Activated CD4-positive, CD25-positive, alpha-beta regulatory T cell treated with anti-CD3 and anti-CD28 coated beads, Interleukin-2, amount 50 U/mL, for 24 hours (primary cell): ENCODE results near the gene PODNL1.
A peak's percentile ranks its signal among the peaks of the same experiment; 100 is the strongest.

Source experiments
- ATAC-seq, 2 donors: fragments of 150-1000 bp; cut with Tn5 transposase; one replicate each; pipeline ENCODE4 v1.10.0; 2021; ENCODE audit warnings: mild to moderate bottlenecking in 1 of 2, moderate library complexity in 1 of 2

The PODNL1 gene, protein sequence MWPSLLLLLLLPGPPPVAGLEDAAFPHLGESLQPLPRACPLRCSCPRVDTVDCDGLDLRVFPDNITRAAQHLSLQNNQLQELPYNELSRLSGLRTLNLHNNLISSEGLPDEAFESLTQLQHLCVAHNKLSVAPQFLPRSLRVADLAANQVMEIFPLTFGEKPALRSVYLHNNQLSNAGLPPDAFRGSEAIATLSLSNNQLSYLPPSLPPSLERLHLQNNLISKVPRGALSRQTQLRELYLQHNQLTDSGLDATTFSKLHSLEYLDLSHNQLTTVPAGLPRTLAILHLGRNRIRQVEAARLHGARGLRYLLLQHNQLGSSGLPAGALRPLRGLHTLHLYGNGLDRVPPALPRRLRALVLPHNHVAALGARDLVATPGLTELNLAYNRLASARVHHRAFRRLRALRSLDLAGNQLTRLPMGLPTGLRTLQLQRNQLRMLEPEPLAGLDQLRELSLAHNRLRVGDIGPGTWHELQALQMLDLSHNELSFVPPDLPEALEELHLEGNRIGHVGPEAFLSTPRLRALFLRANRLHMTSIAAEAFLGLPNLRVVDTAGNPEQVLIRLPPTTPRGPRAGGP

GRCh38 chr19:13938301-13939064 lies at the start of gene PODNL1:
PODNL1 (minus strand) TSS chr19:13938417; CDS start chr19:13938181, 236 bp downstream.
- ATAC-seq = no peak

DNA sequence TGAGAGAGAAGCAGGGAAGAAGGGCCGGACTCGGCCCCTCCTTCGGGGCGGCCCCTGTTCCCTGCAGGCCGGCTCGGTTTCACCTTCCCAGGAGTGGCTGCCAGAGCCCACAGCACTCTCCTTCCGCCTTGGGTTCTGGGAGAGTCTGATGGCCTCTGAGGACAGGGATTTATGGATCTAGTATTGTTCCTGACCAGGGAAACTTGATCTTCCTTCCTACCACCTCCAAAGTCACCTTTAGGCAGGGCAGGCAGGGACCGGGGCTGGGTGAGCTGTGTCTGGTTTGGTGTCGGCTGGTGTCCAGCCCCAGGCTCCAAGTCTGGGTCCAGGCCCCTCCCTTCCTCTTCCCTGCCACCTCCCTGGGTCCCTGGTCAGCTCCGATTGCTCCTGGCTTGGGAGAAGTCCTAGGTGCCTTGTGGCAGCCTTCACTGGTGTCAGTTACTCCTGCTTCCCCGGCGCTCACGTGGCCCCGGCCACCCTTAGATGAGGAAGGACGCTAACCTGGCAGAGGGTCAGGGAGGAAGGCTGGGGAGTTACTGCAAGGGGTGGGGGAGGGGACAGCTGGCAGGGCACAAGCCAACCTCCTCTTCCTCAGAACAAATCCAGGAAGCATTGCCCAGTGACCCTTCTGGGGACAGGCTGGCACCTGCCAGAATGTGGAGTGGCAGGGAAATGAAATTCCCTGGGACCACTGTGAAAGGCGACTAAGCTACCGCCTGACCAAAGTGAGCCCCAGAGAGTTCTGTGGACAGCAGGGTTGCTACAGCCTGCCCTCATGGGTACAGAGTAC lies 49.1 kb upstream of the PODNL1 start:
- ATAC-seq = no peak

DNA sequence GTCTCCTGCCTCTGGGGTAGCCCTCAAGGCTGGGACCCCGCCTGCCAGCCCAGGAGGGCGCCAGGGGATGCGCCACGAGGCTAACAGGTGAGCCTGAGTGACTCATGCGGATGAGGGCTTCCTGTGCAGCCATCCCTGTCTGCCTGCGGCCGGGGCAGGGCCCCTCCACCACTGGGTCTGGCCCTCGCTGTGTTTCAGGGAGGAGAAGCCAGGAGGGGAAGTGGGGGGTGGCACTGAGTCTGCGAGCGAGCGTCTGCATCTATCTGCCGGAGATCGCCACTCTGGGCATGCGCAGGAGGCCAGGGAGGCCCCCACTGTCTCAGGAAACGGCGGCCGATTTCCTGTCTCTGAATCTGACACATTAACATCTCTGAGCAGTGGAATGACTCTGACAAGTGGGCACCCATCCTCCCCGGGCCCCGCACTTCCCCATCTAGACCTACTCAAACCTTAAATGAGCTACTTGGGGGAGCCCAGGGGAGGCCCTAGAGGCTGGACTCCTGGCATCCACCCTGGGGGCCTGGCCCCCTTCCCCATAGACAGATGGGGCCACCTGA lies 48.2 kb upstream of the PODNL1 start:
- peak; percentile 92 to 93 for ATAC-seq

DNA sequence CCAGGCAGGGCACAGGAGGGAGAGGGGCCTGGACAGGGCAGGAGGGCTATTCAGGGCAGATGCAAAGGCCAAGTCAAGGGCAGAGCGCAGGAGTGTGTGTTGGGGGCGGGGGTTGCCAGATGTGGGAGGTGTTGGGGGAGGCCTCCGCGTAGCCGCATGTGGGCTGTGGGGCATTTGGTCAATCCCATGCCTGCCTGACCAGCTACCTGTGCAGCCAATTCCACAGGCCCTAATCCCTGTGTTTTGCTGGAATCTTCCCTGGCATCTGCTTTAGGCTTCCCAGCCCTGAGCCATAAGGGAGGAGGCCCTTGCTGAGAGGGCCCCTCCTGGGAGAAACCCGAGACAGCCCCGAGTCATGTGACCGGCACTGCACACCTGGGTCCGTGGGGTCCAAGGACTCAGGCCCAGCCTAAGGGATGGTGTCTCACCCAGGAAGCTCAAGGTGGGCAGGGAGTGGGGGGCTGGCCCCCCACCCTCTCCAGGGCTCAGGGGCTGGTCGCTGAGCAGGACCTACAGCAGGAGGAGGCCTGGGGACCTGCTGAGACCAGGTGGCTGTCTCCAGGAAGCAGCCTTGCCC lies 47.6 kb upstream of the PODNL1 start:
- peak; percentile 2 to 3 for ATAC-seq

- no peak for ATAC-seq
Observed at GRCh38 chr19:13984875-13985741, 46.9 kb upstream of the PODNL1 start.

DNA sequence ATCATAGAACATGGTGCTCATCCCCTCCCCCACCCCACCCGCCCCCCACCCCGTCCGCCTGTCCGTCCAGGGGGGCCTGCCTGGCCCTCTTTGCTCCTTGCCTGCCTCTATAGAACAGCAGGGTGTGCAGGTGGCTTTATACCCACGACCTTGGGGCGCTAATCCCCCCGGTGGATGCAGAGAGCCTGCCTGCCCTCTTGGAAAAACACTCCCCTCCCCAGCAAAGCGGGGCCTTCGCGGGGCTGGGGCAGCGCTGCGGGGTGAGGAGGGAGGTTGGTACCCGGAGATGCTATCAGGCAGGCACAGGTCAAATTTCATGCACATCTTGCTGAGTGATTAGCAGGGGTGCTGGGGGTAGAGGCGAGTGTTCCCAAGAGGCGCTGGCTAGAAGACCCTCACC lies 46.0 kb upstream of the PODNL1 start:
- no peak for ATAC-seq

DNA sequence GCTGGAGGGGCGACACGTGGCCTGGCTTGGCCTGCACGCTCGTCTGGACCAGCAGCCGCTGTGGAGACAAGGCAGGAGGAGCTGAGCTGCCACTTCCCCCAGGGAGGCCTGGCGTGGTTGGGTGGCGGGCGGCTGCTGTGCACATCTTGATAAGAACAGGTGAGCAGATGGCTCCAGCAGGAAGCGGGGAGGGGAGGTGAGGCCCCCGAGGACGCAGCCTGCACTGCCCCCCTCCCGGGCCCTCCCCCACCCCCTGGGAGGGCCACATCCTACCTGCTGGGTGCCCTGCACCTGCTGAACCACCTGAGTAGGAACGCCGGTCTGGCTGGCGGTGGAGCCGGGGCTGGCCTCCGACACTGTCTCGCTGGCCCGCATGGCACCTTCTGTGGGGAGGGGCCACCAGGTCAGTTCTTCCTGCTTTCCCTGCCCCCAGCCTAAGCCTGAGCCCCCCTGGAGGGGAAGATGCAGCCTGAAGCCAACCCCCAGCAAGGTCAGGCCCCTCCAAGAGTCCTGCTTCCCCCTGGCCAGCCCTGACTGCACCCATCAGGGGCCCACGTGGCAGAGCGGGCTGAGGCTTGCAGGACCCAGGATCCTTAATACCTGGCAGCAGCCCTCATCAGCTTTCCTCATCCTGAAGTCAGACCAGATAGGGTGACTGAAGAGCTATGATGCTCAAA lies 45.1 kb upstream of the PODNL1 start:
- no peak for ATAC-seq

DNA sequence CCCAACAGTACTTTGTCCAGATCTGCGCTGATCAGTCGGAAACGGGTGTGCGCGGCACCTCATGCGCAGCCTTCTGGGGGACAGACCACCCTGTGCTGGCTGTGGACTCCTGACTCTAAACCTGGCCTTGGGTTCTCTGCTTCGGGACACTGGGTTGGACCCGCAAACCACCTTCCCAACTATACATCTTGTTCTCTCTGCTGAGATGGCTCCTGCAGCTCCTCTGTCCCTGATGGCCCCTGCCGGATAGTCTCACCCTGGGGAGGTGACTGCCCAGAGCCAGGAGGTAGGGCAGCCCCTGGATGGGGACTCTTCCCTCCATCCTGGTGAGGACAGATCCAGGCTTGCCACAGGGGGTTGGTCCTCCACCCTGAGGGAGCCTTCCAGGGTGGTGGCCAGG lies 44.6 kb upstream of the PODNL1 start:
- ATAC-seq = no peak

- ATAC-seq = no peak
Observed at GRCh38 chr19:13981988-13982501, 43.8 kb upstream of the PODNL1 start.

- ATAC-seq = no peak
Observed at GRCh38 chr19:13981467-13981866, 43.2 kb upstream of the PODNL1 start.

- ATAC-seq = no peak
Observed at GRCh38 chr19:13981021-13981420, 42.8 kb upstream of the PODNL1 start.

DNA sequence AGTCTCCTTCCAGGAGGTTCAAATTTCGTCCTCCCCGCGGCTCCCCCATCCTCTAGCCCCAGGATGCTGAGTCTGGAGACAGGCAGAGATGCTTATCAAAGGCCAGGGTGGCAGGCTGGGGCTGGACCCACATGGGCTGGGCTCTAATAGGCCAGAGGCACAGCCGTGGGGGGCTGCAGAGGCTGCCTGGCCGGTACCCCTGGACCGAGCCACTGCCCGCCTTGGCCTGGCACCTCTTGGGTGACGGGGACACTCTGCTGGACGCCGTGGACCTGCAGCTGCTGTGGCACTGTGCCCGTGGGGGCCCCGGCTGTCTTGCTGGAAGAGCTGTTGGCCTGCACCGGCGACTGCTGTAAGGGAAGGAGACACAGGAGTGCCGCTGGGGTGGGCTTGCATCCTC lies 42.1 kb upstream of the PODNL1 start:
- no peak for ATAC-seq

DNA sequence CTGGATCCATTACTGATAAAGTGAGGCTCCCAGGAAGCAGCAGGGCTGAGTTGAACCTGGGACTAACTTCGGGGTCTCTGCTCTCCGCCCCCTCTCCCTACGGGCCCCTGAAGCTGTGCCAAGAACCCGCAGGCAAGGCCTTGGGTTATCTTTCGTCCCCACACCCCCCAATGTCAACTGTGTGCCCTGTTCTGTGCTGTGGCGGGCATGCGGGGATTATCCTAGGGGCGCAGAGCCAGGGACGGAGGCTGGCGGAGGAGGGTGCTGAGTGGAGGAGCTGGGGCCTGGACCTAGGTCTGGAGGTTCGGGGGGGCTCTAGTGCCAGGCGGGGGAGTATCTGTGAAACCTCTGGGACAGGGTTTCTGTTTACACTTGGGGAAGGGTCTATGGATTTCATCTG lies 41.5 kb upstream of the PODNL1 start:
- no peak for ATAC-seq

- no peak for ATAC-seq
Observed at GRCh38 chr19:13979244-13979615, 41.0 kb upstream of the PODNL1 start.

- peak in 1 of 2 donors; percentile 7 for ATAC-seq
Observed at GRCh38 chr19:13978351-13979243, 40.4 kb upstream of the PODNL1 start.

DNA sequence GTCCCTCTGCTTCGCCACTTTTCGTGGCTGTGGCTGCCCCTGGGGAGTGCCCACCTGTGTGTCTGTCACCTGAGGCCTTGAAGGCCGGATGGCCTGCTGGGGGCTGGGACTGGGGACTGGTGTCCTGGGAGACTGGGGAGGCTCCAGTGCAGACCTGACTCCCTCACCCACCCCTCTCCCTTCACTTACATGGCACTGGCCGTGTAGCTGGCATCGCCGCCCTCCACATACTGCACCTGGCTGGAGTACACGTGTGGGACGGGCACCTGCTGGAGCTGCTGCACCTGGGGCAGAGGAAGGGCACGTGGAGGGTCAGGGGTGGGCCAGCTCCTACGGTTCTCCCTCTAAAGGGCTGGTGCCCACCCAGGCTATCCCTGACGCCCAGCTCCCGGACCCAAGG lies 39.6 kb upstream of the PODNL1 start:
- no peak for ATAC-seq

- no peak for ATAC-seq
Observed at GRCh38 chr19:13976446-13976845, 38.2 kb upstream of the PODNL1 start.

- ATAC-seq = no peak
Observed at GRCh38 chr19:13975870-13976269, 37.7 kb upstream of the PODNL1 start.

DNA sequence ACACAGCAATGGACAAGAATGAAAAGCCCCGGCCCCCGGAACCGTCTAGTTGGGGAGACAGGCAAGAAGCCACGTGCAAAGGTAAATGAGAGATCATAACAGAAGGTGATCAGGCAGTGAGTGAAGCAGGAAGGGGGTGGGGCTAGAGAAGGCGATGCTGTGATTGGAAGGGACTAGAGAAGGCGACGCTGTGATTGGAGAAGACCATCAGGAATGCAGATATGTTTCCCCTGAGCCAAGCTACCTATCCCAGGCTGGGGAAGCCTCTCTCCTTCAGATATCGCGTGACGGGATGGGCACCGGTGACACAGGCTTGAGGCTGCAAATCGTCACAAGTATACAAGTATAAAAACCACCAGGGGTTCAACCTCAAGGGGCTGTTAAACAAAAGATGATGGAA lies 35.9 kb upstream of the PODNL1 start:
- peak; percentile 66 to 84 for ATAC-seq
